K562 (cell line): Measurements from ENCODE around the gene SEMA3C. TPM values are rescaled to one million over a fixed set of nuclear protein-coding genes. Genes with fewer than 3 reads are reported as not detected.

Experiments used
- ATAC-seq: fragments of 200-7000 bp; cut with Tn5 transposase; 3 replicates; pipeline ENCODE4 v1.9.1; 2020; ENCODE audit warnings: moderate library complexity
- BruUV-seq: library from RNA; stranded (reverse); fragments of 400-500 nt; replicated peaks from 2 replicates; lab custom pipeline; 2021; lab: Mats Ljungman, UMichigan
- CTCF ChIA-PET: fragments of 300-600 bp; formaldehyde crosslinking; extraction: SDS; loops from one replicate; lab custom pipeline; 2021; ENCODE audit warnings: low intra/inter-chr PET ratio; lab: Yijun Ruan, JAX
- POLR2A ChIA-PET: fragments of 300-600, 350-650 bp; sonication (Branson Sonifier 250); formaldehyde crosslinking; extraction: SDS; loops from one replicate; lab custom pipeline; 2021; ENCODE audit warnings: antibody characterized with exemption, inconsistent platforms; lab: Yijun Ruan, JAX
- DNase-seq, 4 experiments: peaks; one replicate each; pipeline versions ENCODE4 v3.0.0 to v3.0.0-alpha.2; 2011 to 2018; ENCODE audit warnings: low spot score in 3 of 4, mixed read lengths in 3 of 4; ENCODE audit errors: extremely low read depth in 1 of 4
- FAIRE-seq: peaks from 2 replicates; lab custom pipeline; 2011; peaks lifted over from hg19 to GRCh38; lab: Jason Lieb, UNC
- H2AFZ ChIP-seq: 2 replicates; pipeline ENCODE4 v1.6.0; 2011; ENCODE audit warnings: low read depth, low read length, control low read depth, inconsistent platforms
- H3K27ac ChIP-seq: fragments of 200-600 bp; 3 replicates; pipeline ENCODE4 v1.8.0; 2011; ENCODE audit warnings: low read depth, mild to moderate bottlenecking, control low read depth, inconsistent platforms, low read length, moderate library complexity, mixed read lengths; ENCODE audit errors: extremely low read depth
- H3K27me3 ChIP-seq, 2 experiments: fragments of 300-600 bp in 1 of 2; 2 replicates in 1 of 2; 3 replicates in 1 of 2; pipeline versions ENCODE4 v1.6.0 to v1.8.0; 2011; ENCODE audit warnings: inconsistent platforms in 2 of 2, low read length in 2 of 2, mild to moderate bottlenecking in 1 of 2, mixed read lengths in 1 of 2, moderate library complexity in 1 of 2; ENCODE audit not compliant: control insufficient read depth in 2 of 2, insufficient read depth in 2 of 2
- H3K36me3 ChIP-seq: fragments of 300-600 bp; 3 replicates; pipeline ENCODE4 v1.8.0; 2011; ENCODE audit warnings: mild to moderate bottlenecking, low read length, inconsistent platforms; ENCODE audit not compliant: control insufficient read depth, insufficient read depth
- H3K4me1 ChIP-seq, 2 experiments: fragments of 200-600 bp in 1 of 2; replicated peaks in 1 of 2; 2 replicates in 1 of 2; 3 replicates in 1 of 2; pipeline versions ENCODE4 v1.5.1 to v1.8.0; 2011; ENCODE audit warnings: inconsistent platforms in 2 of 2, low read length in 2 of 2, mild to moderate bottlenecking in 1 of 2, mixed read lengths in 1 of 2, moderate library complexity in 1 of 2; ENCODE audit not compliant: control insufficient read depth in 2 of 2, insufficient read depth in 2 of 2
- H3K4me2 ChIP-seq: 2 replicates; pipeline ENCODE4 v1.6.1; 2011; ENCODE audit warnings: low read length, control low read depth, inconsistent platforms, mixed read lengths; ENCODE audit not compliant: insufficient read depth
- H3K4me3 ChIP-seq: fragments of 200-600 bp; sonication (generic), shearing (Covaris generic); 2 replicates; pipeline ENCODE4 v1.5.1; 2016; ENCODE audit warnings: control low read depth, inconsistent platforms
- H3K79me2 ChIP-seq: fragments of 200-600 bp; 3 replicates; pipeline ENCODE4 v1.8.0; 2011; ENCODE audit warnings: low read length, inconsistent platforms; ENCODE audit not compliant: control insufficient read depth, insufficient read depth
- H3K9ac ChIP-seq, 2 experiments: 2 replicates each; pipeline versions ENCODE4 v1.6.0 to v1.6.1; 2011; ENCODE audit warnings: low read depth in 2 of 2, low read length in 2 of 2, control low read depth in 1 of 2, inconsistent platforms in 1 of 2, mild to moderate bottlenecking in 1 of 2, mixed read lengths in 1 of 2; ENCODE audit not compliant: insufficient read depth in 1 of 2
- H3K9me1 ChIP-seq: one replicate; pipeline ENCODE4 v1.6.0; 2011; ENCODE audit warnings: inconsistent platforms, mild to moderate bottlenecking, low read length, moderate library complexity; ENCODE audit not compliant: control insufficient read depth, insufficient read depth
- H3K9me3 ChIP-seq: replicated peaks from 2 replicates; pipeline ENCODE4 v1.5.1; 2011; ENCODE audit warnings: low read depth, low read length, inconsistent platforms; ENCODE audit not compliant: control insufficient read depth, insufficient read depth
- H4K20me1 ChIP-seq: replicated peaks from 2 replicates; pipeline ENCODE4 v1.6.1; 2011; ENCODE audit warnings: low read length, inconsistent platforms, mixed read lengths; ENCODE audit not compliant: control insufficient read depth, insufficient read depth
- ARID1B ChIP-seq: fragments of 450-650 bp; IDR thresholded peaks from 2 replicates; pipeline ENCODE4 v1.6.1; 2016; ENCODE audit warnings: antibody characterized with exemption, mild to moderate bottlenecking, inconsistent platforms
- BCL6 ChIP-seq: fragments of 250-450 bp; sonication (Bioruptor Pico); IDR thresholded peaks from 2 replicates; pipeline ENCODE4 v1.4.0; 2020
- BDP1 ChIP-seq: IDR thresholded peaks from 3 replicates; pipeline ENCODE4 v1.6.1; 2011; ENCODE audit not compliant: insufficient read length, insufficient read depth
- FOXJ3 ChIP-seq: sonication (generic); formaldehyde crosslinking; IDR thresholded peaks from 2 replicates; pipeline ENCODE4 v1.4.0; 2020; ENCODE audit warnings: mild to moderate bottlenecking, missing genetic modification reagents
- HLTF ChIP-seq: fragments of 450-650 bp; IDR thresholded peaks from 2 replicates; pipeline ENCODE4 v1.6.1; 2016
- MBD2 ChIP-seq: sonication (generic); IDR thresholded peaks from 2 replicates; pipeline ENCODE4 v1.6.1; 2016; ENCODE audit warnings: low read depth, borderline replicate concordance
- NR3C1 ChIP-seq: sonication (generic); formaldehyde crosslinking; IDR thresholded peaks from 2 replicates; pipeline ENCODE4 v1.8.1; 2022; ENCODE audit warnings: missing genetic modification reagents
- PKNOX1 ChIP-seq: fragments of 450-650 bp; IDR thresholded peaks from 2 replicates; pipeline ENCODE4 v1.6.1; 2016
- RAD21 ChIP-seq, 2 experiments: fragments of 250-450 bp in 1 of 2; fragments of 450-650 bp in 1 of 2; sonication (Bioruptor Pico) in 1 of 2; formaldehyde crosslinking in 1 of 2; IDR thresholded peaks in 1 of 2; conservative IDR thresholded peaks in 1 of 2; 2 replicates each; pipeline versions ENCODE4 v1.4.0 to v1.8.0; 2020 to 2022; ENCODE audit warnings: mild to moderate bottlenecking in 2 of 2, moderate library complexity in 1 of 2
- SNRNP70 ChIP-seq: fragments of 200-400 bp; formaldehyde crosslinking; optimal IDR thresholded peaks from 2 replicates; pipeline ENCODE3; 2017; ENCODE audit warnings: low read depth, low read length
- STAT5B ChIP-seq: fragments of 250-450 bp; sonication (Bioruptor Pico); IDR thresholded peaks from 2 replicates; pipeline ENCODE4 v1.8.0; 2021; ENCODE audit warnings: mild to moderate bottlenecking, inconsistent platforms
- TBP ChIP-seq: optimal IDR thresholded peaks from 2 replicates; pipeline ENCODE3; 2011; ENCODE audit warnings: low read depth, low read length, improper control_type of control experiment
- TFAP4 ChIP-seq: sonication (generic); formaldehyde crosslinking; IDR thresholded peaks from 2 replicates; pipeline ENCODE4 v1.8.0; 2022; ENCODE audit warnings: missing genetic modification reagents, mild to moderate bottlenecking, moderate library complexity, borderline replicate concordance
- ZFP1 ChIP-seq: fragments of 450-650 bp; formaldehyde crosslinking; IDR thresholded peaks from 2 replicates; pipeline ENCODE4 v1.4.0; 2020; ENCODE audit warnings: mild to moderate bottlenecking, mixed read lengths
- ZHX1 ChIP-seq: fragments of 150-350 bp; conservative IDR thresholded peaks from 2 replicates; pipeline ENCODE4 v1.6.1; 2014; ENCODE audit warnings: low read length
- ZNF717 ChIP-seq: fragments of 250-450 bp; sonication (Bioruptor Pico); IDR thresholded peaks from 2 replicates; pipeline ENCODE4 v1.5.0; 2021
- WGBS: fragments of 100-300 bp; shearing (Covaris generic); methylation state at CpG from one replicate; pipeline ENCODE4 v1.1.6; 2016; ENCODE audit warnings: low coverage, mixed read lengths; ENCODE audit not compliant: insufficient coverage; ENCODE audit errors: missing lambda C conversion rate; 5-methylcytosine and 5-hydroxymethylcytosine counted together
- in situ Hi-C: fragments of 300-500 bp; cut with MboI; formaldehyde crosslinking; loops from 4 replicates; pipeline ENCODE4 v1.15.0; 2018; ENCODE audit warnings: inconsistent platforms, mixed read lengths
- intact Hi-C: fragments of 100-400 bp; cut with micrococcal nuclease; formaldehyde crosslinking; loops from 2 replicates; pipeline ENCODE4 v1.14.2; 2022
- polyA plus RNA-seq, 8 experiments: library from polyadenylated mRNA; depleted of rRNA in 4 of 8; stranded (reverse) in 5 of 8; unstranded in 3 of 8; fragments of >200 nt; fragmentation: Nextera tagmentation in 2 of 8; fragmentation: Illumina TruSeq in 1 of 8; extraction: Ambion mirVana in 2 of 8; extraction: Trizol in 1 of 8; gene quantifications; 2 replicates each; pipeline versions ENCODE4 v1.2.1 to v1.2.3, GENCODE V29; 2011 to 2014; ENCODE audit warnings: inconsistent platforms in 1 of 8, missing spikeins in 1 of 8
- total RNA-seq, 7 experiments: library from RNA; depleted of rRNA in 6 of 7; stranded (reverse); fragments of >200 nt in 6 of 7; fragmentation: Illumina TruSeq in 2 of 7; extraction: Trizol in 2 of 7; gene quantifications; 2 replicates each; pipeline versions ENCODE4 v1.2.1 to v1.2.3, GENCODE V29; 2011 to 2021; ENCODE audit warnings: low replicate concordance in 1 of 7
- TF ChIP-seq, protein P1 (sequence below), 2 experiments: fragments of 450-650 bp; IDR thresholded peaks; 2 replicates each; pipeline ENCODE4 v1.6.1; 2016

The SEMA3C gene
- total and polyA plus RNA-seq, 9 of the 15 experiments (the other 6 are each of a cell fraction or from before 2014, with no cell fraction given) = 0.04 to 0.36 (median 0.12) TPM; not detected in 3

DNA sequence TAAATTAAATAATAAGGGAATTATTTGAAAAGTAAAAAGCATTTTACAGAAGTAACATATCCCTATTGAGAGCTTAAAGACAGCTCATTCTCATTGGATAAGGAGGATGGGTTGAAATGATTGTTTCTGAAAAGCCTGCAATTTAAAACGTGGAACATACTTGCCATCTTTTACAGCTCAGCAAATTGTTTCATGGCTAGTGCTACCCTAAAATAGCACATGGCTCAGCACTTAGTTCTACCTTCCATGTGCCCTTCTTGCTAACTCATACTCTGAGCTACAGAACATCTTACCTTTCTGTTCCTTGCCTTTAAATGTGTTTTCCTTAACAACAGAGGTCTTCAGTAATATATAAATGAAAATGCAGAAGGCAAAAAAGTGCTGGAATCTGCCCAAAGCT lies 8.6 kb downstream of the SEMA3C start:
- no peaks in the 10 kb centered on the region for H3K79me2 ChIP-seq
- no peaks in the 10 kb centered on the region for H3K36me3 ChIP-seq
- FAIRE-seq = no peak
- in situ Hi-C loops (loop anchor here (25.0 kb wide), 1 partner anchor 552 kb away; no protein-coding TSS in a partner anchor), intact Hi-C loops (loop anchor here (10.0 kb wide), 1 partner anchor 215 kb away; no protein-coding TSS in a partner anchor)
- DNase-seq = no peak
- no peaks in the 10 kb centered on the region for H4K20me1 ChIP-seq
- no peak for ATAC-seq
- H3K4me2 ChIP-seq = no peak overlapping the region
- no peak overlapping the region for H3K27ac ChIP-seq
- H3K9ac ChIP-seq = no peak overlapping the region
- H3K4me1 ChIP-seq = no peaks in the 10 kb centered on the region
- no peaks in the 10 kb centered on the region for H3K9me1 ChIP-seq
- H3K27me3 ChIP-seq = no peaks in the 10 kb centered on the region
- no peaks in the 10 kb centered on the region for H3K9me3 ChIP-seq
- WGBS = 0% methylated on average over 1 of the region's 1 CpG
- H2AFZ ChIP-seq = no peak overlapping the region
- BruUV-seq = no TSS peak
- ChIA-PET CTCF (no interaction called here), POLR2A (no interaction called here)
- H3K4me3 ChIP-seq = no peak overlapping the region
- TF ChIP-seq SNRNP70 (no peak), RAD21 (CRISPR knock-in tag; conservative IDR thresholded peaks at IDR 0.05 in 1 of 2, IDR thresholded peaks at IDR 0.05 in 1 of 2) (no peak), PKNOX1 (no peak), TFAP4 (CRISPR knock-in tag) (no peak), STAT5B (CRISPR knock-in tag) (no peak), TBP (no peak), ARID1B (no peak), ZFP1 (CRISPR knock-in tag) (no peak), FOXJ3 (no peak), NR3C1 (CRISPR knock-in tag) (no peak), ZHX1 (no peak), BCL6 (CRISPR knock-in tag) (no peak), MBD2 (no peak), HLTF (no peak), ZNF717 (CRISPR knock-in tag) (no peak), BDP1 (no peak)
- TF ChIP-seq, protein P1, sequence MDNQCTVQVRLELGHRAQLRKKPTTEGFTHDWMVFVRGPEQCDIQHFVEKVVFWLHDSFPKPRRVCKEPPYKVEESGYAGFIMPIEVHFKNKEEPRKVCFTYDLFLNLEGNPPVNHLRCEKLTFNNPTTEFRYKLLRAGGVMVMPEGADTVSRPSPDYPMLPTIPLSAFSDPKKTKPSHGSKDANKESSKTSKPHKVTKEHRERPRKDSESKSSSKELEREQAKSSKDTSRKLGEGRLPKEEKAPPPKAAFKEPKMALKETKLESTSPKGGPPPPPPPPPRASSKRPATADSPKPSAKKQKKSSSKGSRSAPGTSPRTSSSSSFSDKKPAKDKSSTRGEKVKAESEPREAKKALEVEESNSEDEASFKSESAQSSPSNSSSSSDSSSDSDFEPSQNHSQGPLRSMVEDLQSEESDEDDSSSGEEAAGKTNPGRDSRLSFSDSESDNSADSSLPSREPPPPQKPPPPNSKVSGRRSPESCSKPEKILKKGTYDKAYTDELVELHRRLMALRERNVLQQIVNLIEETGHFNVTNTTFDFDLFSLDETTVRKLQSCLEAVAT (IDR thresholded peaks at IDR 0.05) = no peak
